Left cardiac atrium (tissue), 4 donors: ENCODE data around the gene C2CD3. TPM values are rescaled to one million over a fixed set of nuclear protein-coding genes. Genes with fewer than 3 reads are reported as not detected.
"Not testable (repeated sequence)": the region's sequence is repeated elsewhere in the genome, so short reads cannot be mapped to it uniquely, and the experiment has no call there.

Experiments
- ATAC-seq, 2 donors: fragments of 200-7000 bp; cut with Tn5 transposase; one replicate each; pipeline ENCODE4 v1.9.1; 2020; ENCODE audit warnings: mild to moderate bottlenecking in 2 of 2, moderate library complexity in 2 of 2
- DNase-seq: peaks from one replicate; pipeline ENCODE4 v3.0.0-alpha.2; 2020
- intact Hi-C, 2 donors: fragments of 100-400 bp; cut with DNase I; formaldehyde crosslinking; loops; one replicate each; pipeline versions ENCODE4 v1.14.1 to v1.15.1; 2022 to 2023
- total RNA-seq, 2 donors: library from RNA; stranded (reverse); fragmentation: NEBNext Ultra II Directional; extraction: Animal tissue kit (Norgen Biotek cat#: 25700); gene quantifications; one replicate each; pipeline ENCODE4 v1.2.1, GENCODE V29; 2021
- donor health status: DM: no; HTN: yes; CAD: no.
- donor health status: DM: no; HTN: yes; CAD: no; lungs with severe emphysema.
- donor health status: DM: yes; HTN: yes; CAD: no.
- donor health status: Dilated cardiomyopathy.

The C2CD3 gene
- total RNA-seq, 2 donors from 2014 or later = 12.2 to 17.9 TPM

DNA sequence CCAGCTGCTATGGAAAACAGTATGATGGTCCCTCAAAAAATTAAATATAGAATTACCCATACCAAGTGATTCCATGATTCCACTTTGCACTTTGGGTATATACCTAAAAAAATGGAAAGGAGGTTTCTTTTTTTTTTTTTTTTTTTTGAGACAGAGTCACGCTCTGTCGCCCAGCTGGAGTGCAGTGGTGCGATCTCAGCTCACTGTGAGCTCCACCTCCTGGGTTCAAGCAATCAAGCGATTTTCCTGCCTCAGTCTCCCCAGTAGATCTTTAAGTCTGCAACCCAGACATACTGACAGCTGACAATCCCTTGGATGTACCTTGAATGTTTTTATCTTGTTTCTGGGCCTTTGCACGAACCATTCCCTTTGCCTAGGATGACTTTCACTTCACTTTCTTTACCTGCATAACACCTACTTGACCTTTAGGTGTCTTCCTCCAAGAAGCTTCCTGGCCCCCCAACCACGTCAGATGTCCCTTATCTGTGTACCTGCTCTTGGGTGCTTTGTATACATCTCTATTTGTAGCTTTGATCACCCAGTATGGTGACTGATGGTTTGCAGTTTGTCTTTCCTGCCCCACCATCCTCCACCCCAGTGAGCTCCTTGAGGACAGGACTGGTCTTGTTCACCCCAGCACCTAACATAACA, 173.6 kb downstream of the C2CD3 start:
- DNase-seq = no peak
- ATAC-seq = no peak
- intact Hi-C loops = no loop called here

DNA sequence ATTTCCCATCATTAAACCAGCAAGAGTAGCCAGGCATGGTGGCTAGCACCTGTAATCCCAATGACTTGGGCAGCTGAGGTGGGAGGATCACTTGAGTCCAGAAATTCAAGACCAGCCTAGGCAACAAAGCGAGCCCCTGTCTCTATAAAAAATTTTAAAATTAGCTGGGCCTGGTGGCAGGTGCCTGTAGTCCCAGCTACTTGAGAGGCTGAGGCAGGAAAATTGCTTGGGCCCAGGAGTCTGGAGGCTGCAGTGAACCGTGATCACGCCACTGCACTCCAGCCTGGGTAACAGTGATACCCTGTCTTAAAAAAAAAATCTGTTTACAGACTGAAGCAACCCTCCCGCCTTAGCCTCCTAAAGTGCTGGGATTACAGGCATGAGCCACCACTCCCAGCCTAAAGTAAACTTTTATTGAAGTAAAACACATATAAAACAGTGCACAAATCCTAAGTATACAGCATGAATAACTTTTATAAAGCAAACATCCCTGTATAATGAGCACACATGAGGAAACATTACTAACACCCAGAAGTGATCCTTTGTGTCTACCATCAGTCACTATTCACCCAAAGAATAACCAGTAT, 174.5 kb downstream of the C2CD3 start:
- no peak for ATAC-seq
- no peak for DNase-seq
- intact Hi-C loops = no loop called here

DNA sequence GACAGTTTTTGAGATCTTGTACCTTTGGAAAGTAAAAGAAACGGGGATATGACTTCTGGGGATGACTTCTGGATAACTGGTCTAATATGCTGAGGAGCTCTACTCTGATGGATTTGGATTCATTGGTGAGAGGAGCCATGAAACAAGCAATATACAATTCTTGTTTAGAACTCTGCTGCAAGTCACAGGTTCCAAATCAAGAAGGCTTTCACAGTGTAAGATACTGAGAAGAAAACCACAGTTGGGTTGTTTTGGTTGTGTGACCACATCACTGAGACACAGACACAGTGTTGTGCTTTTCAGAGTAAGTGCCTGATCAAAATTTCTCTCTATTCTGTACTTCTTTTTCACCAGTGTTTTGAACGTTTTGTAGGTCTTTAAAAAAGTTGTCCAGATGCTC, 175.1 kb downstream of the C2CD3 start:
- intact Hi-C loops = no loop called here
- DNase-seq = no peak
- no peak for ATAC-seq

DNA sequence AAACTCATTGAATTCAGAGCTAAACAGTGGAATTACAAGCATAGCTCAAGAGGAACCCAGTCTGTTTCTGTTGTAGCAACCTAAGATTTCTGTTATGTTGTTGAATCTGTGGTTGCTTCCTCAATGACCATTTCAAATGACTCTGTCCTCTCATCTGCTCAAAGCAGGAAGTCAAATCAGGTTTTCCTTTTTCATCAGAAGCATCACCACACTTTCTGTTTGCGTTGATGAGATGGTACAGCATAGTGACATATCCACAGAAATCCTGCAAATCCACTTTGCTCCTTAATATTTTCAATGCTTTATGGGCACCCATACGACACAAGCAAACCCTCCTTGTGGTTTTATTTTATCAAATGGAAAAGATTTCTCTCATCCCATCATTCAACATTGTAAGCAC, 175.6 kb downstream of the C2CD3 start:
- ATAC-seq = peak; percentile 47 to 49
- intact Hi-C loops = no loop called here
- DNase-seq = no peak

DNA sequence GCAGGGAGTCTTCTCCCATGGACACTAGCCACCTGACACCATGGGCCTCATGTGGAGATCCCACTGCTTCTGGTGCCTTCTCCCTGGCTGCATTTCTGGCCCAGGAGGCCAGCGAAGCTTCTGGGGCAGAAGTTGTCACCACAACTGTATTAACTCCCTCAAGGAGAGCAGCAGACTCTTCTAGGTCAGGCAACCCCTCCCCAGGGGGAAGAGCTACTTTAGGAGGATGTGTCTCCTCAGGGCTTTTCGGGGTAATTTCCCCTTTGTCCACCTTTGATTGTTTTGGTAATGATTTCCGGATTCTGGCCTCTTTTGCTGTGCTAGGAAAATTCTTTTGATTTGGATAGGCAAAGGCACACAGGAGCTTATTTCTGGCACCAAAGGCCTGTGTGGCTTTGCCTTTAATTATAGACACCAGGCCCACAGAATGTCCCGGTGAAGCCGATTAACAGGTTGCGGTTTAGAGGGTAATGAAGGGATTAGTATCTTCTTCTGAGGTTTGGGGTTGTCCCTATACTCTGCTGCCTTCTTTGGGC, 179.3 kb downstream of the C2CD3 start:
- no peak for DNase-seq
- ATAC-seq = no peak
- intact Hi-C loops = no loop called here

DNA sequence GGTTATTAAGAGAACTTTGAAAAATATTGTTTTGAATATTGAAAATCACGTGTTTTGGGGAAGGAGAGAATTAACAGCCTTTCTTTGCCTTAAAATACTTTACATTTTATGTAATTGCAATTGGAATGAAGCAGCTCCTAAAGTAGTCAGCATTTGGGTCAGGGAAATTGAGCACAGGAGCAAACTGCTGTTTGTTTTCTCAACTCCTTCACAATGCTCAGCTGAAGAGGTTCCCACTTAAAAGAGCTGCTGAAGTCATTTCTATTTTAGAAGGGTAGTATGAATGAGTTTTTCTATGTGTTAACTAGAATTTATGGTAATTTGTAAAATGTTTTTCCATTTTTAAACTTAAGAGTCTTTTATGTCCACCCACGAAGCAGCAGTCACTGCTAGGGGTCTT, 180.1 kb downstream of the C2CD3 start:
- DNase-seq (no peak), ATAC-seq (no peak)
- intact Hi-C loops = no loop called here

DNA sequence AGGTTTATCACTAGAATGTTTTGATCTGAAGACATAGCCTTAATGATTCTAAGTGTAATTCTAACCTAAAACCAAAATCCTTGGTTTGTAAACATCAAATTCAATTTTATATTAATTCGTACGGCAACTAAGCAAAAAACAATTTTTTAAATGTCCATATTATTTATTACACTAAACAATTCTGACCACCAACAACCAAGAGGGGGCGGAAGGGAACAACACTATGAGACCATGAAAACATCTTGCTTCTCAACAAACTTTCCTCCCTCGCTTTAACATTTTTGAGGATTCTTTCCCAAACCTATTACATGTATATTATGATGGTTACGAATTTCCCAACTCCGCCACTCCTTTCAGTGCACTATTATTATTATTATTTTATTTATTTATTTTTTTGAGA, 181.6 kb downstream of the C2CD3 start:
- intact Hi-C loops = no loop called here
- DNase-seq (no peak), ATAC-seq (no peak)

DNA sequence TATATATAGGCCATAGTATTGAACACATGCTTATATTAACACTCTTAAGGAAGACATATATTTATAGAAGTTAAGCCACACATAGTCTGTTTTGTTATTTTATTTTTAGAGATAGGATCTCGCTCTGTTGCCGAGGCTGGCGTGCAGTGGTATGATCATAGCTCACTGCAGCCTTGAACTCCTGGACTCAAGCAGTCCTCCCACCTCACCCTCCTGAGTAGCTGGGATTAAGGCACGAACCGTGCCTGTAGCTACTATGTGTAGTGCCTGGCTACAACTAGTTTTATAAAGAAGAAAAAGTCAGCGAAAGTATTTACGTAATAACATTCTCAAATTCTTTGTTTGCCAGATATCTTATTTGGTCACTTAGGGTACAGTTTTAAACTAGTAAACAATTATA, 182.6 kb downstream of the C2CD3 start:
- ATAC-seq (no peak), DNase-seq (no peak)
- intact Hi-C loops = no loop called here

DNA sequence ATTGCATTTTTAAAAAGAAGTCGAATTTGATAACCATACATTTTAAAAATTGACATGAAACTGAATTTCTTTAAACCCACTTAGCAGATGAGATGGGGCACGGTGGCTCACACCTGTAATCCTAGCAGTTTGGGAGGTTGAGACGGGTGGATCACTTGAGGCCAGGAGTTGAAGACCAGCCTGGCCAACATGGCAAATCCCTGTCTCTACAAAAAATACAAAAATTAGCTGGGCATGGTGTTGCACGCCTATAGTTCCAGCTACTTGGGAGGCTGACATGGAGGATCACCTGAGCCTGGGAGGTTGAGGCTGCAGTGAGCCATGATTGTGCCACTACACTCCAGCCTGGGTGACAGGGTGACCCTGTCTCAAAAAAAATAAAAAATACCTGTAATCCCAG, 185.1 kb downstream of the C2CD3 start:
- DNase-seq, intact Hi-C loops, ATAC-seq: not testable (repeated sequence)

DNA sequence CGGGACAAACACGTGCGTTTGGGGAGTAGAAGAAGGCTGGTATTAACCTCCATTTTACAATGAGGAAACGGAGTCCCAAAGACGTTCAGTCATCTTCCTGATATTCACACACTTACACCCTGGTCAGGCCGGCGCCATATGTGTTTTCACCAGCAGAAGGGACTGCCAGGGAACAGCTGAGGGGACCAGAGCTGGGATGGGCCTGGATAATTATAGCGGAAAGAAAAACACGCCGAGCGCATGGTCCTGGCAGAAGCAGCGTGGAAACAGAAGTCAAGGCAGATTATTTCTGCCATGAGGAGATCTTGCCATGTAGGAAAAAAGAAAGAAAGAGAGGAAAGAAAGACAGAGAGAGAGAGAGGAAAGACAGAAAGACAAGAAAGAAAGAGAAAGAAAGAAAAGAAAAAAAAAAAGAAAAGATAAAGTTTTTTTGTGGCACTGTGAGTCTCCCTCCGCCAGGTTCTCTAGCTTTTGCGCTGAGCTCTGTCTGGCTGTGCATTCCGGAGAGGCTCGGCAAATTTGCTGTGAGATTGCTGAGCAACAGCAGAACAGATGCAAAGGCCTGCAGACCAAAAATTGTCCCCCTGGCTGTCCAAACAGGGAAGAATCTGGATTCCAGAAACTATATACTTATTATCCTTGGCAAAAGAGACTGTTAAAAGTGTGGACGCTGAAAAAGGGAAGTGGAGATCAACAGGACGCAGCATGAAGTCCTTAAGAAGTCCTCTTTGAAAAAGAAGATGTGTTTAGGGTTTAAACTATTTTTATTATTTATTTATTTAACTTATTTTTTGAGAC, 186.9 kb downstream of the C2CD3 start:
- intact Hi-C loops = no loop called here
- DNase-seq = no peak
- no peak for ATAC-seq

DNA sequence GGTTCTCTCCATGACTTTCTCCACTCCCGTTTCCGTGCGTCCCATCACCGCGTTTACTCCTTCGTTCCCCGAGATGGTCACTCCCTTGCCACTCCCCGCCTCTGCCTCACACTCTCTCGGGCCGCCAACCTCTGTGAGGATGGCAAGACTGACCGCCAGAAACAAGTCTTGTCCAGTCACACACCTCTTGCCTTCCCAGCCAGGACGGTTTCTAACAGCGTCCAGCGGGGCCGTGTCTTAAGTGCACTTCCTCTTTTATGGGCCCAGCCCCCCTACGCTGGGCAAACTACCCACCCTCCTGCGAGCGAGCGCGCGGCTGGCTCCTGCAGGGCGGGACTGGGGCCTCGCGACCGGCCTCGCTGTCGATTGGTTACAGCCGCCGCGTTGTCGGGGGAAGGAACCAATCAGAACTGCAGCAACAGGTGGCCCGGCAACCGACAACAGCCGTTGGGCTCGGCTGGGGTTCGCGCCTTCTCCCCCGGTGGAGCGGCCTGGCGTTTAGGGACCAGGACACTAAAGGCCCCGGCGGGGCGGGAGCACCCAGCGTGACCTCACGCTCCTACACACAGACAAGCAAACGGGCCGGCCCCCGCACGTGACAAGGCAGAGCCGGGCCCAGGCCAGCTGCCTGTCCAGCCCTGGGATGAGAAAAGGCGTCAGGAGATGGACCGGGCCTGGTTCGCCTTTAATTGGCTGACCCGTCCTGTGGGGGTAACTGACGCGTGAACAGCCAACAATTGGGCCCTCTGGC, 187.6 kb downstream of the C2CD3 start:
- intact Hi-C loops = no loop called here
- ATAC-seq = peak; percentile 93 to 96

DNA sequence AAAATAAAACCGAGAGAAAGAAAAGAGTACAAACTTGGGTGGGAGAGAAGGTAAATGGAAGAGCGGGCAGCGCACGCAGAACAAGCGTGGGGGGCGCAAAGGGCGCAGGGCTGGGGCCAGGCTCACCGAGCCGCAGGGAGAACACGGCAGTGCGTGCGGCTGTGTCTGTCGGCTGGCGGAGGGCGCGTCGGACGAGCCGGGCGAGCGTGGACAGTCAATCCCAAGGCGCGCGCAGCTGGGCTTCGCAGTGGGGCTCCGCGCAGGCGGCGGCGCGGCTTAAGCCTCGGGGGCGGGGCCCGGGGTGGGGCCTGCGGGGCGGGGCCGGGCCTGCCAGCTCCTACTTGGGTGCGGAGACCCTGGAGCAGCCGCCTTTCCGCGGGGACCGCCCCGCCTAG, 188.2 kb downstream of the C2CD3 start, which contains the start of gene UCP2:
TSS of gene UCP2 (minus strand) at position 249 of the 395 bp plus-strand sequence. CDS start 4,465 bp downstream, outside the sequence.
- intact Hi-C loops = no loop called here
- ATAC-seq (peak; percentile 91 to 96), DNase-seq (peak; percentile 89)

More for the DNA sequence above, 187.6 kb downstream of the C2CD3 start:
- DNase-seq = peak; percentile 94

DNA sequence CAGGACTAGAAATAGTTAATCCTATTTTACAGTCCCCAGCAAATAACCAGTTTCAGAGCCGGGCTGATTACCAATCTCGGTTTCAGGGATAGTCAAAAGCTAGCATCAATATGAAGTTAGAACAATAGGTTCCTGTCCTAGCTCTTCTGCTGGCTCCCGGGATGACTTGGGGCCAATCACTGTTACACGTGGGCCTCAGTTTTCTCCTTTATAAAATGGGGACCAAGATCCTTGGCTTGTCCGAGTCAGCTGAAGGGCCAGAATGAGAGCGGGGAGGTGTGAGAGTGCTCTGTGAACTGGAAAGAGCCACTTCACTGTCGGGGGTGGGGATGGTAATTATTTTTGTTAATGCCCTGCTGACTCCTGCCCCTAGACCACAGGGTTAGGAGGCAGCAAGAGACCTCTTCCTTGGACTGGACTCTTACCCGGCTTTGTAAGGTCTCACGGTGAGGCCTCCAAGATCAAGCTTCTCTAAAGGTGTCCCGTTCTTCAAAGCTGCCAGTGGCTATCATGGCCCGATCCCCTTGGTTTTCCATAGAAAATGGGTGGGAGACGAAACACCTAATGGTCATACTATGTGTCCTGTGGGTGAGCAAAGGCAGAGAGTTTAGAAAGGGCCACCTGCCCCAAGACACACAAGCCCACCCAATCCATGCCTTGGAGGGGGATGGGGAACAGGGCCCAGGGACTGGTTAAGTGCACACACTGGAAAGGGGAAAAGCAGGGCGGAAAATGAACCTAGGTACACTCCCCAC, 189.6 kb downstream of the C2CD3 start:
- ATAC-seq (no peak), DNase-seq (no peak)
- intact Hi-C loops = no loop called here

DNA sequence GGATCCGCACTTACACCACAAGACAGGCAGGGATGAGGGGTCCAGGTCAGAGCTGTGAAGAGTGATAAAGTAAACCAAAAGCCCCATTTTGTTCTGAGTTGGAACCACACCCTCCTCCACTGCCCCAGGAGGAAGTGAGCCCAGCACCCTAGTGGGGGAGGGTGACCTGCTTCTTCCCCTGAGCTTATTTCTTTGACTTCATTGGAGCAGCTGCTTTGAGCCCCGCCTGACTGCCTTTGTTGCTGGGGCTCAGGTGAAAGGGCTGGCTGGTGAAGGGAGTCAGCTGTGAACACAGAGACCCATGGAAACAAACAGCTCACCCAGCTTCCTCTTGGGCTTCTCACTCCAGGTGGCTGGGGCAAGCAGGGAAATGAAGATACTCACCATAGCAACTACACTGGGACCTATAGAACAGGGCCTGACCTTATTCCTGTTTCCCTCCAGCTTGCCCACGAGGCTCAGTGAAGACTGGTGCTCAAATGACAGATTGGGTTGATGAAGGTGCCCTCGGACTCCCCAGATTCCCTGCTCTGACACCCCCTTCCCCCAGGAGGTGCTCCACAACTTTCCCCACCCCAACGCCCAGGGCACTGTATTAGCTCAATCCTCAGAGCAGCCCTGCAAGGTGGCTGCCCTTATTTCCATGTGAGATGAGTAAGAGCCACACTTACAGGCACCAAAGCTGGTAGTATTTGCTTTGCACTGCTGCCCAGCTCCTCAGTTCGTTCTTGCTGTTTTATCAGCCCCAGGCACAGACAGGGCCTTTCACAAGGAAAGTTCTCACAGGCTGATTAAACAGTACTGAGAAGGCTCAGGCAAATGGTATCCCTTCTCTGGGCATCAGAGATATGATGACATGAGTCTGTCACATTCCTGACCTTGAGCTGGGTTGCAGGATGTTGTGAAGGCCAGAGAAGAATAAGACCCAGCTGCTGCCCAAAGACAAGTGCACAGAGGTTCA, 190.5 kb downstream of the C2CD3 start:
- intact Hi-C loops = no loop called here
- peak; percentile 42 for DNase-seq
- no peak for ATAC-seq

DNA sequence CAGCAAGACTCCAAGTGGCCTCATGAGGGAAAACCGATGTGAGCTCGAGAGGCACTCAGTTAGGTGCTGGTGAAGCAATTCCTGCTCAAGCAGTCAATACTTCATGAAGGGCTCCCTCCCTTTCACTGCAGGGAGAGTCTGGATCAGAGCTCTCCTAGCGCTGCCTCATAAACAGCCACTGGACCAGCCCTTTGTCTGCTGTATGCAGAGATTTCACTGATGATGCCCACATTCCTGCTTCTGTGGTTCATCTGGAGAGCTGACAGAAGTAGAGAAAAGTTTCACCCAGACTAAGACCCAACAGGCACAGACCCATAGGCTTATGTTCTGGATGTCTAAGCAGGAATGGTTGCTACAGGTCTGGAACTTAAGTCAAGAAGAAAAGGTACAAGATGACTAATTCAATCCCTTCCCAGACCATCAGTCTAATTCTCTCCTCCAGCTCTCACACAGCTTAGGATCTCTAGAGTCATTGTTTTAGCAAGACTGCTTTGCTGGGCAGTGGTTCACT, 192.2 kb downstream of the C2CD3 start:
- ATAC-seq (no peak), DNase-seq (no peak)
- intact Hi-C loops = no loop called here

DNA sequence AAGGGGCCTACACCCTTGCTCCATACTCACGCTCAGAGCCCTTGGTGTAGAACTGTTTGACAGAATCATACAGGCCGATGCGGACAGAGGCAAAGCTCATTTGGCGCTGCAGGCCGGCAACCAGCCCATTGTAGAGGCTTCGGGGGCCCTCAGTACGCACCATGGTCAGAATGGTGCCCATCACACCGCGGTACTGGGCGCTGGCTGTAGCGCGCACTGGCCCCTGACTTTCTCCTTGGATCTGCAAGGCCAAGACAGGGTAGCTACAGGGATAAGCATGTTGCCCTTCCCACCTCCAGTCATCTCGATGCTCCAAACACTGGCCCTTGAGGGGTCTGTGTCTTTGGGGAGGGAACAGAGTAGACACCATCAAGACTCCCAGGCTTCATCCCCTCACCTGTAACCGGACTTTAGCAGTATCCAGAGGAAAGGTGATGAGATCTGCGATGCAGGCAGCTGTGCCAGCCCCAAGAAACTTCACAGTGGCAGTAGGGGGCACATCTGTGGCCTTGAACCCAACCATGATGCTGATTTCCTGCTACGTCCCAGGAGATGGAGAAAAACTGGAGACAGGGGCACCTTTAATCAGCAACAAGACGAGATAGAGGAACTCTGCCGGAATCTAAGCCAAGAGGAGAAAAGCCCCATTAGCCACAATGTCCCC, 192.8 kb downstream of the C2CD3 start:
- DNase-seq (no peak), ATAC-seq (no peak)
- intact Hi-C loops = no loop called here
